ENCODE data around the gene TNRC18.

DNA sequence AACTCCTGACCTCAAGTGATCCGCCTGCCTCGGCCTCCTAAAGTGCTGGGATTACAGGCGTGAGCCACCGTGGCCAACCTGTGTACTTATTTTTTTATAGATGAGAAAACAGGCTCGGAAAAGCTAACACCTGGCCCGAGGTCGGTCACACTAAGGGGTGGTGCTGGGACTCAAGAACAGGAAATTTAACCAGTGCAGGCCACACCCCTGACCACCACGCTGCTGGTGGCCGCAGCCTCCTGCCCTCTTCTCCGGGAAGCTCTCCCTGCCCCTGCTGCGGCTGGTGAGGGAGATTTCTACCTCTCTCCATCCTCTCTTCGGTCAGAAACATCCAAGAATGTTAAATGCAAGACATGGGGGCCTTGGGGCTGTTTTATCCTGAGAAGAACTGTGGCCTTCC lies 63.2 kb downstream of the TNRC18 start:
- TF ChIP-seq CTCF (conservative IDR thresholded peaks at IDR 0.05; ENCODE audit: low read length), result no peak
- no peak for TF ChIP-seq EZH2phosphoT487 (IDR thresholded peaks at IDR 0.05; ENCODE audit: borderline replicate concordance, low read depth, low read length)
